Measurements from ENCODE around the gene SDK1.

SDK1 gene

DNA sequence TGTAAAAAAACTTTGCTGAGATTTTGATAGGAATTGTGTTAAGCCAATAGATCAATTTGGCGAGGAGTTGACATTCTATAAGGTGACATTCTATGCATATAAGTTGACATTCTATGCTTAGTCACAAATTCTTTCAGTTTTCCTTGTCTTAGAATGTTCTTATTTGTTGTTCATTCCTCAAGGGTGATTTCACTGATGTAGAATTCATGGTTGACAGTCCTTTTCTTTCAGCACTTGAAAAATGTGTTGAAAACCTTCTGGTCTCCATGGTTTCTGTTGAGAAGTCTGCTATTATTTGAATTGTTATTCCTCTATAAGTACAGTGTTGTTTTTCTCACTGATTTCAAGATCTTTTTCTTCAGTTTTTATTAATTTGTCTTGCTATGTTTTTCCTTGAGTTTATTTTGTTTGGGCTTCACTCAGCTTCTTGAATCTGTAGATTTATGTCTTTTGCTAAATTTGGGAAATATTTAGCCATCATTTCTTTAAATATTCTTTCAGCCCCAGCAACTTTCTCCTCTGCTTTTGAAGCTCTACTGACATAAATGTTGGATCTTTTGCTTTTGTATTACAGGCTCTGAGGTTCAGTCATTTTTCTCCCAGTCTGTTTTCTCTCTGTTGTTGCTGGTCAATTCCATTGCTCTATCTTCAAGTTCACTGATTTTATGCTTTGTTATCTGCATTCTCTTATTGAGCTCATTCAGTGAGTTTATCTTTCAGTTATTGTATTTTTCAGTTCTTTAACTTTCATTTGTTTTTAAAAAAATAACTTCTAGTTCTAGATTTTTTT, 154.9 kb downstream of the SDK1 start:
- in situ Hi-C loops (cut with HindIII; ENCODE audit: low sequenced_read_pairs) = no loop called here

DNA sequence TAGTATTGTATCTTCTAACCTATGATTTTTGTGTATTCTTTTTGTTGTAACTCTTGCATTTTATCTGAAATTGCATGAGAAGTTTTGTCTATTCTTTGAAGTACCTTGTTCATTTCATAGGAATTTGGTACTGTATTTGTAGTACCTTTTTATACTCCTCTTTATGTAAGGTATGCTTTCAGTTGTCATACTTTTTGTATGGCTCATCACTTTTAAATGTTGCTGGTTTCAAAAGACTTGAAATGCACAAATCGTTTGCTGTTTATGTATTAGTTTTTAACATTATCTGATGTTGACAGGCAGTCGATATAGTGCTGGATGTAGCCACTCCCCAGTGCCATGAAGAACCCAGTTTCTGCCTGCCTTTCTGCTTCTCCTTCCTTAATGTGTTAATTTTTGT, 158.1 kb downstream of the SDK1 start:
- in situ Hi-C loops (cut with HindIII; ENCODE audit: low sequenced_read_pairs) = no loop called here

DNA sequence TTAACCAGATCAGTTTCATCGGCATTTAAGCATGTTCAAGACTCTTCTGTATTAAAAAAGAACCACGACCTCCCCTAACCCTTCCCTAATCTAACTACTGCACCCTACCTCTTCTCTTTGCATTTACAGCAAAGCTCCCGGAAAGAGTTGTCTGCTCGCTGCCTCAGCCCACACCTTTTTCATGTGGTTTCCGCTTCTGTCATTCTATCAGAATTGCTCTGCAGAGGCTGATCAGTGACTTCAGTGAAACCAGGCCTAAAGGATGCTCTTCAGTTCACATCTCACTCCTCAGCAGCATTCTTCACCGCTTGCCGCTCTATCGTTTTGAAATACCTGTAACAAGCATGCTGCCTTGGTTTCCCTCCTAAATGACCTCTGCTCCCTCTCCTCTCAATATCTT, 160.9 kb downstream of the SDK1 start:
- in situ Hi-C loops (cut with HindIII; ENCODE audit: low sequenced_read_pairs) = no loop called here

DNA sequence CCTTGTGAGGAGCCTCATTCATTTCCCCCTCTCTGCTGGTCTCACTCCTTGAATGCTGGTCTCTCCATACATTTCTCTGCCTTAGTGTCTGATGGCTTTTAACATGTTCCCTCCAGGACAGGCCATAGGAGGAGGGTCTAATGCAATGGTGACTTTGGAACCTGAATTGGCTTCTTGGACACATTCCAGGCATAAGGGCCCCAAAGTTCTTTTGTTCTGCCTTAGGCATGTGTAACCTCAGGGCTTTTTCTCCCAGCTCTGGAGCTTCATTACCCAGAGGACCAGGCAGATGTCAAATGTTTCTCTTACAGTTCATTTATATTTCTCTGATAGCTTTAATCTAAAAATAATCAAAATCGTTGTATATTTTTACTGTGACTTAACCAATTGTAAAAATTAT, 162.6 kb downstream of the SDK1 start:
- in situ Hi-C loops (cut with HindIII; ENCODE audit: low sequenced_read_pairs) = no loop called here

DNA sequence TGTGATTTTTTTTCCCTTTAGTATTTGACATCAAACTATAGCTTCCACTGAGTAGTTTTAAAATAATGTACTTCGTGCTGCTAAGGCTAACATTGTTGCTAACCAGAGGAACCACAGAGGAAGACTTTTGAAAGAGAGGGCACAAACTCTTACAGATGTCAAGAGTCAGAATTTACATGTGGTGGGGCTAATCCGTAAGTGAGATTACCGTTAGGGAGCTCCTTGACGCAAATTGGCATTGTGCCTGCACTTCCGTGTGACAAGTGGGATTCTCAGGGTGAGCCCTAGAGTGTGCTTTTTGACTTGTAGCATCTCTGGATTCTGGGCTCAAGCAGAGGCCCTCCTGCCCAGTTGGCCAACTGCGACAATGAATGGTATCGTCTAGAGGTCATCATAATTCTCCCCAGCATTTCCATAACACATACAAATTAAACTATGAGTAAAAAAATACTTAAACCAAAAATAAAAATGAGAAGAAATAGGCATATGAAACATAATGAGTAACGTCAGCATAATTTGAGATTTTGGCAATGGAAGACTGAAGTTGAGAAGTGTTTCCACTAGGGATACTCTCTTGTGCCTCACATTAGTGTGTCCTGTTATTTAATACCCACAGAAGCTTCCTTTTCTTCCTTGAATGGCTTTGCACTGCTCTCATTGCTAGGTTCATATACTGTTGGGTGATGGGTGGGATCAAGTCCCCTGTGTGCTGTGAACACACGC, 164.0 kb downstream of the SDK1 start:
- in situ Hi-C loops (cut with HindIII; ENCODE audit: low sequenced_read_pairs) = no loop called here

DNA sequence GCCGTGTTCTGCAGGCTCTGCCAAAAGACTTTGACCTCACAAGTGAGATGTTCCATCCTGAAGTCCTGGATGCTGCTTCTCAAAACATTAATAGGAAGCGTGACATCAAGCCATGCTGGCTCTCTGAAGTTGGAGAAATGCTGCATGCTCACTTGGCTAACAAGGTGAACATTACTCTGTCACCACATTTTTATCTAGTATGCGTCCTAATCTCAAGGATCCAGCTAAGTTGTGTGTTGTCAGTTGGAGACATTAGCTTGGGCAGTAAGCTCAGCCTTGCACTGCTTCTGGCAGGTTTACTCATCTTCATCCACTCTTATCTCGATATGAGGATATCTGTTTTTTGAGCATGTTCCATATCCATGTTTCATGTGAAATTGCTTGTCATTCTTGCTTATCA, 165.2 kb downstream of the SDK1 start:
- in situ Hi-C loops (cut with HindIII; ENCODE audit: low sequenced_read_pairs) = no loop called here

DNA sequence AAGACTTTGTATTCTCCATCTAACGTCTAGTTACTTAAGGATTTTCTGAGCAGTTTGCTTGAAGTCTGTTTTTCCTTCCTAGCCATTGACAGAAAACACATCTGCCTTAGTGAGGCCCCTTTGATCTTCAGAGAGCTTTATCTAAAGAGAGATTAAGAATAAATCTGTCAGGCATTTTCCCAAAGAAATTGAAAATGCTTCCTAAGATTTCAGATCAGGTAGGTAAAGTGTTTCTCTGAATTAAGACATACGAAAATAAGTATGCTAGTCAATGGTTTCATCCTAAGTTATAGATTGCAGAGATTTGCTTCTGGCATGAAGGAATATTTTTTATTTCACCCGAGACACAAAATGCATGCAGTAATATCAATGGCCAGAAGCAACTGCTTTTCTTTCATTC, 168.6 kb downstream of the SDK1 start:
- in situ Hi-C loops (cut with HindIII; ENCODE audit: low sequenced_read_pairs) = no loop called here

DNA sequence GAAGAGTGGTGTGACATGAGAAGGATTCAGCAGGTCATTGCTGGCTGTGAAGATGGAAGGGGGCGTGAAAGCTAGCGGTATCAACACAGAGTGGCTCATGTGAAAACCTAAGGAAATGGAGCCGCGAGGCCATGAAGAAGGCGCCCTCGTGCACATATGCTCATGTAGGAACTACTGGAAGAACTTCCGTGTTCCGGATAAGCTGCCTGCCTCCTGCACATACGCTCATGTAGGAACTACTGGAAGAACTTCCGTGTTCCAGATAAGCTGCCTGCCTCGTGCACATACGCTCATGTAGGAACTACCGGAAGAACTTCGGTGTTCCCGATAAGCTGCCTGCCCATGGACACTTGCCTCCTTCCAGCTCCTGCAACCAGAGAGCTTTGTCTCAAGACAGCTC, 179.1 kb downstream of the SDK1 start:
- in situ Hi-C loops (cut with HindIII; ENCODE audit: low sequenced_read_pairs) = no loop called here

DNA sequence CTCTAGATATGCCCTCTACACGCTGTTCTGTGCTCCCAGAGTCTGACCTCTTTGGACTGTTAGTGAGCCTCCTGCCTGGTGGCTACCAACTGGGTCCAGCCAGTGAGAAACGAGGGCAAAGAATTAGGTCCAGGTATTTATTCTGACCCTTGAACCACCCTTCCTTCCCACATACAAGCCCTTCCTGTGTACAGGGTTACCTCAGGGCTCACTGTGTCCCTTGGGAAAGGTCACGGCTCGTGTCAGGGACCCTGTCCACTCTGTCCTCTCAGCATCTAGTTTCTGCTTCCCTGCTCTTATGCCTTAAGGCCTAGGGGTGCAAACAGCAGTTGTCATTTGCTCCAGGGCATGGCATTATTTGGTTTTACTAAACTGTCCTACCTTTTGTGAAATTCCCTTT, 180.4 kb downstream of the SDK1 start:
- in situ Hi-C loops (cut with HindIII; ENCODE audit: low sequenced_read_pairs) = no loop called here

DNA sequence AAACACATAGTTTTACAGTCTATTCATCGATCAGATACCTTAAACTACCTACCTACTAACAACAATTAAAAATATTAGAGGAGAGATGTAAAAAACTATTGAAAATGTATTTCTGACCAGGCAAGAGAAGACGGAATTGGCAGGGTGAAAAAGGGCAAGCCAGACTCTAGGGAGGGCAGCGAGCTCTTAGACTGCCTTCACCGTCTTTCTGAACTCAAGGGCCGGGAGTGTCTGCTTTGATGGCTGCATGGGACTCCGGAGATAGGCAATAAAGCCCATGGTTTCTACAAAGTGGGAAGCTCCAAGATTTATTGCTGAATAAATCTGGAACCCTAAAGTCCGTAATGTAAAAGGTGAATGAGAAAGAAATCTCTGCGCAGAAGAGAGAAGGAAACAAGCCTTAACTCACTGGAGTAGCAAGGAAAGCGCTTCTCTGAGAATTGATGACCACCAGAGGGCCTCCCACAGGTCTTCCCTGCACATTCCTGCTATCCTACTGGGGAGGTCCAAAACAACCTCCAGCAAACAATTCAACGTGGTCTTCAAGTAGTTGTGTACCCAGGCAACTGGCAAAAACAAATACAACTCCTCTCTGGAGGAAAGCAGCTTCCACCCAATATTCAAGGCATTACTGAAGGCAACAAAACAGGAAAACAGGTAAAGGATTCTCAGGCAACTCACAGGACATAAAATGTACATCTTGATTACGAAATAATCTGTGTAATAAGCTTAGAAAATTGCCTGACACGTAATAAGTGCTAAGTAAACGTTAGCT, 181.3 kb downstream of the SDK1 start:
- in situ Hi-C loops (cut with HindIII; ENCODE audit: low sequenced_read_pairs) = no loop called here

DNA sequence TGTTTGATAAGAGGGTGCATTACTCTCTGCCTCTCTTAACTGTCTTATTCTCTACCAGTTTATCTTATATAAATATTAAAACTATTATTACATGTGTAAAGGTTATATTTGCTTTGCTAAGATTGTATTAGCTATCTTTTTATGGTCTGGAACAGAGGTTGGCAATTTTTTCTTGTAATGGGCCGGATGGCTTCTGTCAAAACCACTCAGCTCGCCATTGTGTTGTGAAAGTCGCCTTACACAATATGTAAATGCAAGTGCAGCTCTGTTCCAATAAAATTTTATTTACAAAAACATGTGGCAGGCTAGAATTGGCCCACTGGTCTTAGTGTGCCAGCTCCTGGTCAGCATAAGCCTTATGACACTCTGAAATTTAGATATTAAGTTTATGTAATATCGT, 185.8 kb downstream of the SDK1 start:
- in situ Hi-C loops (cut with HindIII; ENCODE audit: low sequenced_read_pairs) = no loop called here

DNA sequence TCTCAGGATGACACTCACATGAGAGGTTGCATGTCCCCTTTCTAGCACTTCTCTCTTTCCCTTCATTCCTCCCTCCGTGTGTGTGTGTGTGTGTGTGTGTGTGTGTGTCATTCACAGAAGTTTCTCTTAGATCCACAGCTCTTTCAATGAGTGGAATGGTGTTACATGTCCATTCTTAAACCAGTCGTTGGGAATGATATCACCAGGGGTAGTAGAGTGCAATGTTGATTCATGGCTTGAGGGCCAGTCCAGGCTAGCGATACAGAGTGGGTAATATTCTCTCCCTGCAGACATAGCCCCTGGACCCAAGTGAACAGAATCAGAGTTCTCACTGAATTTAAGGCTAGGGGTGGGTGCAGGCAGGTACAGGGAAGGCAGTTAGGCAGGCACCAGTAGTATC, 187.8 kb downstream of the SDK1 start:
- in situ Hi-C loops (cut with HindIII; ENCODE audit: low sequenced_read_pairs) = no loop called here

DNA sequence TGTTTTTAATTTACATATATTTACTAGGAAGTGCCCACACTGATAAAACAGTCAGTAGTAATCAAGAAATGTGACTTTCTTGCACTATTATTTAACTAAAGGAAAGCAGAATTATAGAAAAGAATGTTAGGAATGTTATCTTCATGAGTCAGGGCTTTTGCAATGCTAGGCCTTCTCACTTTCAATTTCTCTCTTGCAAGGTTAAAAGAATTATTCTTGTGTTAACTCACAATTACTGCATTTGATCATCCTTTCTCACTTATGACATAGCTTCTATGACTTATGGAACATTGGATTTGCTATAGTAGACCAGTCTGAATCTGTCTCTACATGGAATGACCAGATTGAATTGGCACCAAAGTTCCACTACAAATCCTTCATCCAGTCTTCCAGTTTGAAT, 192.4 kb downstream of the SDK1 start:
- in situ Hi-C loops (cut with HindIII; ENCODE audit: low sequenced_read_pairs) = no loop called here

DNA sequence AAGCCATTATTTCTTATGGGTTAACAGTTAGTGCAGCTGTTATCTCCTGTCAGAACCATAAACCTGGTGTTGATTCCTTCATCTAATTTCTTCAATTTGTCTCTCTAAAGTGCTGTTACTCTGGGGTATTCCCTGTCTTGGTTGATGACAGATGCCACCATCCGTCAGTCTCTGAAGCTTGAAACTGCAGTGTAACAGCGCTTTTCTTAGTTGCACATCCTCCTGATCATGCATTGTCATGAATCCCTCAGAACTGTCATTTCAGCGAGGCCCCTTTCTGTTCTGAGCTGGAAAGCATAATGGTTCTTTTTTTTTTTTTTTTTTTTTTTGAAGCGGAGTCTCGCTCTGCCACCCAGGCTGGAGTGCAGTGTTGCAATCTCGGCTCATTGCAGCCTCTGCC, 193.9 kb downstream of the SDK1 start:
- in situ Hi-C loops (cut with HindIII; ENCODE audit: low sequenced_read_pairs) = no loop called here

DNA sequence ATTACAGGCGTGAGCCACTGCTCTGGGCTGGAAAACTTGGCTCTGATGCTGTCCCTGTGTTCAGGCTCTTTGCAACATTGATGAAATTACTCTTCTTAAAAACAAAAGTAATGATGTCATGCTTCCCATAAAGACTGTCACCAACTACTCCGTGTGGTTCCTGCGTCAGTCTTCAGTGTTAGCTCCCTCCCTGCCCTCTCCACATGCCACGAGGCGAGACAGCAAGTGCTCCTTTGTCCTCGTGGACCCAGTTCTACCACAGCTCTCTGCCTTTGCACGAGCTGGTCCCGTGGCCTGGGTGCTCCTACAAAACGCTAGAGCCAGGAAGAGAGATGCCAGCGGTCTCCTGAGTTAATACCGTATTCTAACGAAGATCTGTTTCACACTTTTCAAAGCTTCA, 194.5 kb downstream of the SDK1 start:
- in situ Hi-C loops (cut with HindIII; ENCODE audit: low sequenced_read_pairs) = no loop called here

DNA sequence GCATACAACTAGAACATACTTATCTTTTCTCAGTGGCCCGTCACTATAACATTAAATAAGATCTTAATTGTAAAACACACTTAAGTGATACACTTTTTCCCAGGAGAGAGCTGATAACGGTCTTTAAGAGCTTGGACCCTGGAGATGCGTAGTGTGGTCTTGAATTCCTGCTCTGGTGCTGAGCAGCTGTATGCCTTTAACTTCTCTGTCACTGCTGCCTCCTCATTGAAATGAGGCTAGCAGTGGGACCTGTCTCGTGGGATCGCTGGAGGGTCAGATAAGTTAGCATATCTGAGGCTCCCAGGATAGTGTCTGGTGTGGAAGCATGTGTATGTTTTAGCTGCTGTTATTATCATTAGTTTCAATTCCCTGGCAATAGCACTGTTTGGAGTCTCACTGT, 194.9 kb downstream of the SDK1 start:
- in situ Hi-C loops (cut with HindIII; ENCODE audit: low sequenced_read_pairs) = no loop called here

DNA sequence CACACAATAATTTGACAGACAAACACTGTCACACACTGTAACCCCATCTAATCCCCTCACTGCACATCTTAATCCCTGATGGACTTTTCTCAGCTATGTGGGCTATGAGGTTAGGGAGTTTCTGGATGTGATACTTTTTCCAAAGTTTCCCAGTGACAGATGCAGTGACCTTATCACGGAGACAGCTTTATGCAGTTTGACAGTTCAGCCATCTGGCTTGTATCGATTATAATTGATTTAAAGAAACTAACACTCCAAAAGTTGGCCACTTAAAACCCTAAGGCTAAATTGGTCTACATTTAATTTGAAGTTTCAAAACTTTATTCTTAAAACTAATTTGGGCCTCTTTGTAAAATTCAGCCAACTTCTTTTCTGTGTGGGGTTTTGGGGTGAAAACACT, 196.7 kb downstream of the SDK1 start:
- in situ Hi-C loops (cut with HindIII; ENCODE audit: low sequenced_read_pairs) = no loop called here

DNA sequence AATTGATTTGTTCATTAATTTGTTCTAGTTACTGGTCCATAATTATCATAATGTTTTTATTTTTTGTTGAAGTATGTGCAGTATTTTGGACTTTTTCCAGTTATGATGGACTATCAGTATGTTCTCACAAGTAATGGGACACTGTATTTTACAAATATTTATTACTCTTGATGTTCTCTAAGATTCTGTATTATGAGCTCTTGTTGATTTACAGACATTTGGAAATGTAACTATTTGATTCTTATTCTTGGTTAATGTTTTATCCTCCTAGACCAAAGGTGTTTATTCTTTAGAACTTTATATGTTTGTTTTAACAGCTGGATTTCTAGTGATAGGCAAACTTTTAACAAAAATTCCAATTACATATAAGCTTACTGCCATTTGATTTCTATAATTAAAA, 200.6 kb downstream of the SDK1 start:
- in situ Hi-C loops (cut with HindIII; ENCODE audit: low sequenced_read_pairs) = no loop called here

DNA sequence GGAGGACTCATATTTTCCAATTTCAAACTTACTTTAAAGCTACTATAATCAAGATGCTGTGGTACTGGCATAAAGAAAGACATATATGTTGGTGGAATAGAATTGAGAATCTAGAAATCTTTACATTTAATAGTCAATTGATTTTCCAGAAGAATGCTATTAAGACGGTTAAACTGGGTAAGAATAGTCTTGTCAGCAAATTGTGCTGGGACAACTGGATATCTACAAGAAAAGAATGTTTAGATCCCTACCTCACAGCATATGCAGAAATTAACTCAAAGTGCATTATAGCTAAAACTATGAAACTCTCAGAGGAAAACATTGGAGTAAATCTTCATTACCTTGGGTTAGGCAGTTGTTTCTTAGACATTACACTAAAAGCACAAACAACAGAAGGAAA, 203.3 kb downstream of the SDK1 start:
- in situ Hi-C loops (cut with HindIII; ENCODE audit: low sequenced_read_pairs) = no loop called here

DNA sequence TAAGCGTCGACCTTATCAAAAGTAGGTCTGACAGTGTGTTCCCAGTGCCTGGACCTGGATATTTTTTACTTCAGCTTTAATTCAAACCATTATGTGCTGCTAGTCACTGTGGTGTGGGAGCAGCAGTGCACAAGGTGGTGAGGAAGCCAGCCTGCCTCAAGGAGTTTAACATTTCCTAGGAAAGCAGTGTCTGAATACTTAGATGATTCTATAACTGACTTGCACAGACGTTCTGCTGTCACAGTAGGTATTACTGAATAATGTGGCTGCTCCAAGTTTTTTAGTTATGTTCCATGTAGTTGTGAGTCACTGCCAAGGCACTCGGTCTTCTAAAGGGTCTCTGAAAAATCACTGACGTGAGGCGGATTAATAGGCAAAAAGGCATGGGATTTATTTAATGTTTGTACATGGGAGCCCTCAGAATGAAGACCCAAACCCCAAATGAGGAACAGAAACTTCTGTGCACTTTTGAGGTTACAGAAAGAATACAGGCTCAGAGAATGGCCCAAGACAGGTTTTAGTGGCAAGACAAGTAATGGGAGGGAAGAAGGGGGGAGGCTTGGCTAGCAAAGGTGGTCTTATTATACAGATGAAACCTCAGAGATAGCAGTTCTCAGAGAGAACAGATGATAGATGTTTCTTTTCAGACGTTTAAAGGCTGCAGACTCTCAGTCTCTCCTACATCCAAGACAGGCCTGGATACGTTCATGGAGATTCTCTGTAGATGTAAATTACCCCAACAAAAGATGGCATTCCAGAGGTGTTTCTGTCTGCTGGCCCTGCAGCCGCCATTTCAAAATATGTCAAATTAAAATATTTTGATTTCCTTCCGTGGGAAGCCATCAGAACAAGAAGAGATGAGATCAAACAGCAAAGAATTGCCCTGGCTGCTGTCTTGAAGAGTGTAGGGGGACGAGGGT, 209.3 kb downstream of the SDK1 start:
- in situ Hi-C loops (cut with HindIII; ENCODE audit: low sequenced_read_pairs) = no loop called here

DNA sequence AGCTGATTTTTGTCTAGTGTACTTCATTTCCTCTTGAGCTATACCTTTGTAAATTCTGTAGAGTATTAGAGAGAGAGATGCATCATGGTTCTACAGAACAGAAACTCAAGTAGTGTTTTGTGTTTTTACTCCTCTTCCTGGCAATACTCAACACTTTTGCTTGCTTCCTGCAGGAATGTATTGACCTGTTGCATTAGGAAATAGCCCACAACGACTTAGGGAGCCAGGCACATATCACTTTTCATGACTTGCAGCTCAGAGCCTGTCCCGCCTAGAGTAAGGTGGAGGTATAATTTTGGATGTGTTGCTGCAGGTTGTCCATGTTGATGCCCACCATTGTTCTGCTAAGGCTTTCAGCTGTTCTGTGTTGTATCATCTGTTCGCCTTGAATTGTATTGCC, 216.3 kb downstream of the SDK1 start:
- in situ Hi-C loops (cut with HindIII; ENCODE audit: low sequenced_read_pairs) = no loop called here

Measured in DLD1 (cell line).